ENCODE results near the gene KIAA1671. TPM values are rescaled to one million over a fixed set of nuclear protein-coding genes. Genes with fewer than 3 reads are reported as not detected.
"Not testable (repeated sequence)": the region's sequence is repeated elsewhere in the genome, so short reads cannot be mapped to it uniquely, and the experiment has no call there.

The KIAA1671 gene
- total RNA-seq, 1 donor from 2014 or later: 11.5 TPM

DNA sequence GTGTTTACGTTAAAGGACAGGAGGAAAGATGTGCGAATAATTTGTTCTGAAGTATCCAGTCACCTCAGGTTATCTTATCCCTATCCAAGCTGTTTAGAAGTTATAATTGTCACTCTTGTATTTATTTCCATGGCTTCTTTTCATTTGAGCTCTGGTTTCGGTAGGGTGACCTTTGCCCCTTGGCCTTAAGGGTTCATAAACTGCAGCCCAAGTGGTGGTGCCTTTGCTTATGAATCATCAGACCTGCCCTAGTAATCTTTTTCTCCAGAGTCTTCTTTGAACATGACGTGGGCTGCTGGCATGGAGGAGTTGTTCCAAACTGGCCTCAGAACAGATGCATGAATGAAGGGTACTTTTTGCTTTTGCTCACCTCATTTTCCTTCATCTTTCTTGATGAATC is 240.6 kb downstream of the KIAA1671 start:
- H3K9me3 ChIP-seq (ENCODE audit: control insufficient read depth in 3 of 3, low read length in 3 of 3): no peaks in the 10 kb centered on the region
- no peaks in the 10 kb centered on the region for H3K4me1 ChIP-seq (ENCODE audit: control insufficient read depth in 3 of 3, insufficient read depth in 3 of 3, low read length in 3 of 3)
- no peak overlapping the region for H3K4me3 ChIP-seq (ENCODE audit: low read length in 3 of 3)
- H3K27ac ChIP-seq (ENCODE audit: low read depth, low read length): no peak overlapping the region
- peaks cover 41 to 64% (median 52%) of the 10 kb centered on the region in 3 donors for H3K36me3 ChIP-seq (ENCODE audit: control insufficient read depth in 3 of 3, insufficient read depth in 3 of 3, low read length in 3 of 3)
- no peak overlapping the region for H3K9ac ChIP-seq (ENCODE audit: low read depth in 1 of 3, low read length in 3 of 3)
- H3K27me3 ChIP-seq (ENCODE audit: control insufficient read depth in 3 of 3, insufficient read depth in 3 of 3, low read length in 3 of 3): no peaks in the 10 kb centered on the region

DNA sequence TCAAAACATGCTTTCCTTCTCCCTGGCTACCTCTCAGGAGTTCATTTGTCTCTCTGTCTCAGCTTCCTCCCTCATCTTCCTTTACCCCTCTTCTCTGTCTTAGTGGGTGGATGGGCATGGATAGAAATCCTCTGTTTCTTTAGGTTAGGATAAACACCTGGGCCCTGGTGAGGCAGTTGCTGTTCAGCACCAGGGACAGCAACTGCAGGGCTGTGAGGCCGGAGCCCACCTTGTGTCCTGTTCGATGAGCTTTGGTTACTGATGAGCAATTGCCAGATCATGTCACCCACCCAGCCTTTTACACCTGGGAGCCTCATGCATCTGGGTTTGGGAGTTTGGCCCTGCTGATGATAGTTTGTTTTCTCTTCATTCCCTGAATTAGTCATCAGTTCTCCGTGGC is 241.0 kb downstream of the KIAA1671 start:
- no peaks in the 10 kb centered on the region for H3K4me1 ChIP-seq (ENCODE audit: control insufficient read depth in 3 of 3, insufficient read depth in 3 of 3, low read length in 3 of 3)
- no peaks in the 10 kb centered on the region for H3K9me3 ChIP-seq (ENCODE audit: control insufficient read depth in 3 of 3, low read length in 3 of 3)
- H3K9ac ChIP-seq (ENCODE audit: low read depth in 1 of 3, low read length in 3 of 3): no peak overlapping the region
- H3K4me3 ChIP-seq (ENCODE audit: low read length in 3 of 3): no peak overlapping the region
- H3K27ac ChIP-seq (ENCODE audit: low read depth, low read length): no peak overlapping the region
- peaks cover 42 to 66% (median 52%) of the 10 kb centered on the region in 3 donors for H3K36me3 ChIP-seq (ENCODE audit: control insufficient read depth in 3 of 3, insufficient read depth in 3 of 3, low read length in 3 of 3)
- H3K27me3 ChIP-seq (ENCODE audit: control insufficient read depth in 3 of 3, insufficient read depth in 3 of 3, low read length in 3 of 3): no peaks in the 10 kb centered on the region

DNA sequence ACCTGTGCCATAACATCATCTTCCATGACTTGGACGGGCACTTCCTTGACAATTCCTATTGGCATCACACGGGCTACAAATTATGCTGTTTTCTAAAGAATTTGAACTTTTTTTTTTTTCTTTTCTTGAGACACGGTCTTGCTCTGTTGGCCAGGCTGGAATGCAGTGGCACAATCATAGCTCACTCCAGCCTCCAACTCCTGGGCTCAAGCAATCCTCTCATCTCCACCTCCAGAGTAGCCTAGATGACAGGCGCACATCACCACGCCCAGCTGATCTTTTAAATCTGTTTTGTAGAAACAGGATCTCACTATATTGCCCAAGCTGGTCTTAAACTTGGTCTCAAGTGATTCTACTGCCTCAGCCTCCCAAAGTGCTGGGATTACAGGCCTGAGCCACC is 243.8 kb downstream of the KIAA1671 start:
- H3K4me1 ChIP-seq (ENCODE audit: control insufficient read depth in 3 of 3, insufficient read depth in 3 of 3, low read length in 3 of 3): no peaks in the 10 kb centered on the region
- H3K27ac ChIP-seq (ENCODE audit: low read depth, low read length): no peak overlapping the region
- H3K9ac ChIP-seq (ENCODE audit: low read depth in 1 of 3, low read length in 3 of 3): no peak overlapping the region
- H3K9me3 ChIP-seq (ENCODE audit: control insufficient read depth in 3 of 3, low read length in 3 of 3): no peaks in the 10 kb centered on the region
- H3K27me3 ChIP-seq (ENCODE audit: control insufficient read depth in 3 of 3, insufficient read depth in 3 of 3, low read length in 3 of 3): no peaks in the 10 kb centered on the region
- H3K4me3 ChIP-seq (ENCODE audit: low read length in 3 of 3): no peak overlapping the region
- H3K36me3 ChIP-seq (ENCODE audit: control insufficient read depth in 3 of 3, insufficient read depth in 3 of 3, low read length in 3 of 3): peaks cover 34 to 55% (median 39%) of the 10 kb centered on the region in 3 donors

DNA sequence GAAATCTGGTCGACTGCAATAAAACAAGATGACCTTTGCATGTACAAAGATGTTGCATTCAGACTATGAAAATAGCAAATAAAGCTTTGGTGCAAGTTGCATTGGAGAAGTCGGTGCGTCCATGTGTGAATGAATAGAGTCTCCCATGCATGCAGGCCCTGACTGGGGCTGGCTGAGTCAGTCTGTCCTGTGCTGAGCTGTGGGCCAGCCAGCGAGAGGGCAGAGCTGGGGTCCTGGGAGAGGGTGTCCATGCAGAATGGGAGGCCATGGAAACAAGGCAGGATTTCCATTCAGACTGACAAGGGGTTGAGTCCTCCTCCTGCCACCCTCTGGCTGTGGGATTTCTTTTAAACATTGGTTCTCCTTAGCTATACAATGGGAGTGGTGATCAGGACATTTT is 244.8 kb downstream of the KIAA1671 start:
- Histone ChIP-seq H3K9ac (ENCODE audit: low read depth in 1 of 3, low read length in 3 of 3) (no peak overlapping the region), H3K27ac (ENCODE audit: low read depth, low read length) (no peak overlapping the region), H3K9me3 (ENCODE audit: control insufficient read depth in 3 of 3, low read length in 3 of 3) (no peaks in the 10 kb centered on the region), H3K4me1 (ENCODE audit: control insufficient read depth in 3 of 3, insufficient read depth in 3 of 3, low read length in 3 of 3) (no peaks in the 10 kb centered on the region), H3K27me3 (ENCODE audit: control insufficient read depth in 3 of 3, insufficient read depth in 3 of 3, low read length in 3 of 3) (no peaks in the 10 kb centered on the region), H3K4me3 (ENCODE audit: low read length in 3 of 3) (no peak overlapping the region), H3K36me3 (ENCODE audit: control insufficient read depth in 3 of 3, insufficient read depth in 3 of 3, low read length in 3 of 3) (peaks cover 30 to 45% (median 31%) of the 10 kb centered on the region in 3 donors)

DNA sequence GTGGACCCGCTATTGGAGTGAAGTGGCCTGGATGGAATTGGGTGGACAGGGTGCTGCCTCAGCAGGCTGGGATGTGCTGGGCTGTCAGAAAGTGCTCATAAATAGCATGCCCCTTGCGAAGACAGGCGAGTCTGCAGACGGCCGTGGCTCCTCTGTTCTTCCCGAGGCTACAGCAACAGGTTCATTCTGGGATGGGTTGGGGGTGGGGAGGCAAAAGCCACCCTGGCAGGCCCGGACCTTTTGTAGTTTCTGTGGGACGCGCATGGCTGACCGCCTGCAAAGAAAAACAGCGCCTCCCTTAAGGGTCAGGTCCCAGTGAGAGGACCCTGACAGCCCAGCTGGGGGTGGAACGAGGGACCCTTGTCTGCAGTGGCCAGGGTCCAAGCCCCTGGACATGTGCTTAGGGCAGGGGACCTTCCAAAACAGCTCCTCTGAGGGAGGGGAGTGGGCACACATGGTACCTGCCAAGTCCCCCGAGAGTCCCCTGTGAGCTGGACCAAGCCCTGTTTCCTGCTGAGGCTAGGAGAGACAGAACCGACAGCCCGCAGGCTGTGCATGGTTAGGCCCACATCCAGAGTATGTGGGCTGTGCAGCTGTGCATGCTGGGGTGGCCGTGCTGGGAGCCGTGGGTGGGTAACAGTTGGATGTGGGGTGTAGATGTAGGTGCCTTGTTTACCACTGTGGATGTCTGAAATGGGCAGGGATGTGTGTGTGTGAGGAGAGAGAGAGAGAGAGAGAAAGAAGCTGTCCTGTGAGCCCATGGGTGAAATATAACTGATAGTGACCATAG is 247.4 kb downstream of the KIAA1671 start, which contains the start of gene CRYBB3:
CRYBB3 (plus strand) TSS at position 128 of the 790 bp plus-strand sequence. CDS start 1,539 bp downstream, outside the sequence.
- Histone ChIP-seq H3K9ac (ENCODE audit: low read depth in 1 of 3, low read length in 3 of 3) (peak within 1 kb of the TSS in 1 of 3 donors; percentile 8), H3K27ac (ENCODE audit: low read depth, low read length) (no peak within 1 kb of the TSS), H3K36me3 (ENCODE audit: control insufficient read depth in 3 of 3, insufficient read depth in 3 of 3, low read length in 3 of 3) (peaks cover 13 to 27% (median 19%) of the 10 kb centered on the region in 3 donors), H3K4me1 (ENCODE audit: control insufficient read depth in 3 of 3, insufficient read depth in 3 of 3, low read length in 3 of 3) (no peaks in the 10 kb centered on the region), H3K9me3 (ENCODE audit: control insufficient read depth in 3 of 3, low read length in 3 of 3) (no peaks in the 10 kb centered on the region), H3K27me3 (ENCODE audit: control insufficient read depth in 3 of 3, insufficient read depth in 3 of 3, low read length in 3 of 3) (no peaks in the 10 kb centered on the region), H3K4me3 (ENCODE audit: low read length in 3 of 3) (no peak within 1 kb of the TSS)

DNA sequence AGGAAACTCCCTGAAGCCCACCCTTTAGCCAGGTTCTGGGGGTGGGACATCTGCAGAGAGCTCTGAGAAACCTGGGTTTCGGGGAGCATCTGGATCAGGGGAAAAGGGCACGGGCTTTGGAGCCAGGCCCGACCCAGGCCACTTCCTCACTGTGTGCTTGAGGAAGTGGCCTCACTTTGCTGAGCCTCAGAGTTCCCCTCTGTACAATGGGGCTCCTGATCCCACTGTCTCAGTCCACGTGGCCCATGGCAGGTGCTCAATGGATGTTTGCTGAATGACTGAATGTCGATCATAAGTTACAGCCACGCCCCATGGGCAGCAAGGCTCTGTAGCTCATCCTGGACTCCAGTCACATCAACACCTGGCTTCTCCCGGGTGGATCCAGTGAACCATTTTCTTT is 248.5 kb downstream of the KIAA1671 start:
- Histone ChIP-seq H3K27ac (ENCODE audit: low read depth, low read length) (no peak overlapping the region), H3K27me3 (ENCODE audit: control insufficient read depth in 3 of 3, insufficient read depth in 3 of 3, low read length in 3 of 3) (no peaks in the 10 kb centered on the region), H3K4me3 (ENCODE audit: low read length in 3 of 3) (no peak overlapping the region), H3K9me3 (ENCODE audit: control insufficient read depth in 3 of 3, low read length in 3 of 3) (no peaks in the 10 kb centered on the region), H3K36me3 (ENCODE audit: control insufficient read depth in 3 of 3, insufficient read depth in 3 of 3, low read length in 3 of 3) (peaks cover 10 to 23% (median 15%) of the 10 kb centered on the region in 3 donors), H3K4me1 (ENCODE audit: control insufficient read depth in 3 of 3, insufficient read depth in 3 of 3, low read length in 3 of 3) (no peaks in the 10 kb centered on the region), H3K9ac (ENCODE audit: low read depth in 1 of 3, low read length in 3 of 3) (no peak overlapping the region)

DNA sequence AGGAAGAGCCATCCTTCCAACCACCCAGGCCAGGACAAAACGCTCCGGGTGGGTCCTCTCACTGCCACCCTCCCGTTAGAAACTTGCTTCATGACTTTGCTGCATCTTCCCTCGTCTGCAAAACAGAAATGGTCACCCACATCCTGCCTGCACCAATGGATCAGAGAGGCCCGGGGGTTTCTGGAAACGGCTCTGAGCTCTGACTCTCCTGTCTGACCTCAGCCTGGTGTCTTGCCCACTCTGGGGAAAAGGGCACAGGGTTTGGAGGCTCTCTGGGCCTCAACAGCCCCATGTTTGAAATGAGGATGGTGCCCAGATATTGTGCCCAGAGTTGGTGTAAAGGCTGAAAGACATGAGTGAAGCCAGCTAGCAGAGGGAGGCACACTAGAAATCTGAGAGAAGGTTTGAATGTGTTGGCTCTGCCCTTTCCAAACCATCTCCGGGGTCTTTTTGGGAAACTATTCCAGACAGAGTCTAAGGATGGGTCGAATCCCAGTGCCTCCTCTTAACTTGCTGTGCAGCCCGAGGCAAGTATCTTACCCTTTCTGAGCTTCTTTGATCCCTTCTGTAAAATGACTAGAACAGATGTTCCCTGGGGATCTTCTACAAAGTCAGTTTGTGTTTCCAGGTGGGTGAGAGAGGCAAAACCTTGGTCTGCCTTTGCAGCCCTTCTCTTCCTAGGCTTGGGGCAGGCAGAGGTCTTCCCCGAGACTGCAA is 249.2 kb downstream of the KIAA1671 start:
- Histone ChIP-seq H3K9ac (ENCODE audit: low read depth in 1 of 3, low read length in 3 of 3) (no peak overlapping the region), H3K27ac (ENCODE audit: low read depth, low read length) (no peak overlapping the region), H3K9me3 (ENCODE audit: control insufficient read depth in 3 of 3, low read length in 3 of 3) (no peaks in the 10 kb centered on the region), H3K36me3 (ENCODE audit: control insufficient read depth in 3 of 3, insufficient read depth in 3 of 3, low read length in 3 of 3) (peaks cover 7 to 16% (median 10%) of the 10 kb centered on the region in 3 donors), H3K4me3 (ENCODE audit: low read length in 3 of 3) (no peak overlapping the region), H3K4me1 (ENCODE audit: control insufficient read depth in 3 of 3, insufficient read depth in 3 of 3, low read length in 3 of 3) (no peaks in the 10 kb centered on the region), H3K27me3 (ENCODE audit: control insufficient read depth in 3 of 3, insufficient read depth in 3 of 3, low read length in 3 of 3) (no peaks in the 10 kb centered on the region)

DNA sequence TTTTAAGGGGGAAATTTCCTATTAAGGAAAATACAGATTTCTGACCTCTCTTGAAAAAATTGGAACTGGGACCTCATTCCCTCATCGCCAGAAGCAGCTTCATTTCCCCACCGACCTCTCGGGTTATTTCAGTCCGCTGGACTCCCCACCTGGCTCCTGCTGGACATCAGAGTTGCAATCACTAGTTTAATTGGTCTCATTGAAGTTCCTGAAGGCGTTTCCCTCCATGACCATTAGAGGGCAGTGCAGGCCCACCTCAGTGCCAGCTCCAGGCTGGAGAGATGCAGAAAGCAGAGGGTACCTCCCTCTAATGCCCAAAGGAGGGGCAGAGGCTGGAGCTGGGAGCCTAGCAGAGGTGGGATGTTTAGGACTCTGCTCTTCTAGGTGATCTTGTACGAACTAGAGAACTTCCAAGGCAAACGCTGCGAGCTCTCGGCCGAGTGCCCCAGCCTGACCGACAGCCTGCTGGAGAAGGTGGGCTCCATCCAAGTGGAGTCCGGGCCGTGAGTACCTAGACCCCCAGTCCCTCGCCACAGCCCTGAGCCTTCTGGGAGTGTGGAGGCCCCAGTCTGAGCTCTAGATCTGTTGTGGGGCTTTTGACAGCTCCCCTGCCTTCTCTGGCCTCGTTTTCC is 249.9 kb downstream of the KIAA1671 start:
- no peak overlapping the region for H3K9ac ChIP-seq (ENCODE audit: low read depth in 1 of 3, low read length in 3 of 3)
- no peaks in the 10 kb centered on the region for H3K27me3 ChIP-seq (ENCODE audit: control insufficient read depth in 3 of 3, insufficient read depth in 3 of 3, low read length in 3 of 3)
- peaks cover 5 to 9% (median 8%) of the 10 kb centered on the region in 3 donors for H3K36me3 ChIP-seq (ENCODE audit: control insufficient read depth in 3 of 3, insufficient read depth in 3 of 3, low read length in 3 of 3)
- no peaks in the 10 kb centered on the region for H3K9me3 ChIP-seq (ENCODE audit: control insufficient read depth in 3 of 3, low read length in 3 of 3)
- H3K27ac ChIP-seq (ENCODE audit: low read depth, low read length): no peak overlapping the region
- H3K4me3 ChIP-seq (ENCODE audit: low read length in 3 of 3): no peak overlapping the region
- no peaks in the 10 kb centered on the region for H3K4me1 ChIP-seq (ENCODE audit: control insufficient read depth in 3 of 3, insufficient read depth in 3 of 3, low read length in 3 of 3)

DNA sequence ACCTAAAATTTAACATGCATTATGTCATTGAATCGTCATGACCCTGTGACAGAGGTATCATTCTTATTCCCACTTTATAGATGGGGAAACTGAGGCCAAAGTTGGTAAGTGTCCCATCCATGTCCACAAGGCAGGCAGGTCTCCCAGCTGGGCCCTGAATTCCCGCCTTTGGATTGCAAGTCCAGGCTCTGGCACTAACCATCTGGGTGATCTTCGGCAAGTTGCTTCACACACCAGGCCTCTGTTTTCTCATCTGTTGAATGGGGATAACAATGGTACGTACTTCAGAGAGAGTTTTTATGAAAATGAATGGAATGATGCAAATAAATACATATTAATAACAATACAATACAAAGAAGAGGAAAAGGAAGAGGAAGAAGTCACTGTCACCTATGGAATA is 250.6 kb downstream of the KIAA1671 start:
- Histone ChIP-seq H3K27me3 (ENCODE audit: control insufficient read depth in 3 of 3, insufficient read depth in 3 of 3, low read length in 3 of 3) (no peaks in the 10 kb centered on the region), H3K4me1 (ENCODE audit: control insufficient read depth in 3 of 3, insufficient read depth in 3 of 3, low read length in 3 of 3) (no peaks in the 10 kb centered on the region), H3K27ac (ENCODE audit: low read depth, low read length) (no peak overlapping the region), H3K4me3 (ENCODE audit: low read length in 3 of 3) (no peak overlapping the region), H3K9ac (ENCODE audit: low read depth in 1 of 3, low read length in 3 of 3) (no peak overlapping the region), H3K36me3 (ENCODE audit: control insufficient read depth in 3 of 3, insufficient read depth in 3 of 3, low read length in 3 of 3) (peaks cover 0 to 2% (median 1%) of the 10 kb centered on the region in 3 donors), H3K9me3 (ENCODE audit: control insufficient read depth in 3 of 3, low read length in 3 of 3) (no peaks in the 10 kb centered on the region)

DNA sequence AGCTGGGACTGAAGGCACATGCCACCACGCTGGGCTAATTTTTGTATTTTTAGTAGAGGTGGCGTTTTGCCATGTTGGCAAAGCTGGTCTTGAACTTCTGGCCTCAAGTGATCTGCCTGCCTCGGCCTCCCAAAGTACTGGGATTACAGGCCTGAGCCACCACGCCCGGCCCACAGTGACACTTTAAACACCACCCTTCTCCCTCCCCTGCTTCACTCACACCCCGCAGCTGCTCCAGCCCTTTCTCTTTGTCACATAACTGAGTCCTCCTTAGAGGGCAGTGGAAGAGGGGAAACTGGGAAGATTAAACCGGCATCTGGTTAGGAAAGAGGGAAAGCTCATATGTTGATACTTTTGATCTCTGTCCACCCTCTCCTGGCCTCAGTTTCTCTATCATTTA is 252.0 kb downstream of the KIAA1671 start:
- not testable (repeated sequence) for H3K4me3 ChIP-seq (ENCODE audit: low read length in 3 of 3); H3K27me3 ChIP-seq (ENCODE audit: control insufficient read depth in 3 of 3, insufficient read depth in 3 of 3, low read length in 3 of 3); H3K9me3 ChIP-seq (ENCODE audit: control insufficient read depth in 3 of 3, low read length in 3 of 3); H3K9ac ChIP-seq (ENCODE audit: low read depth in 1 of 3, low read length in 3 of 3); H3K36me3 ChIP-seq (ENCODE audit: control insufficient read depth in 3 of 3, insufficient read depth in 3 of 3, low read length in 3 of 3); H3K27ac ChIP-seq (ENCODE audit: low read depth, low read length); H3K4me1 ChIP-seq (ENCODE audit: control insufficient read depth in 3 of 3, insufficient read depth in 3 of 3, low read length in 3 of 3)
